Chondrocyte (in vitro differentiated cells): ENCODE results near the gene SNRPA1. TPM values are rescaled to one million over a fixed set of nuclear protein-coding genes. Genes with fewer than 3 reads are reported as not detected.

Experiments
- DNase-seq: peaks from one replicate; pipeline ENCODE4 v3.0.0; 2021; ENCODE audit warnings: mixed read lengths, low spot score
- H3K27ac Mint-ChIP-seq: one replicate; pipeline ENCODE4 v1.8.0; 2021; ENCODE audit warnings: mild to moderate bottlenecking, moderate library complexity, mixed read lengths; ENCODE audit not compliant: unreplicated experiment
- H3K27me3 Mint-ChIP-seq: 2 replicates; pipeline ENCODE4 v1.8.0; 2021; ENCODE audit warnings: low read depth, mixed read lengths
- H3K36me3 Mint-ChIP-seq: 2 replicates; pipeline ENCODE4 v1.8.0; 2021; ENCODE audit warnings: low read depth, mixed read lengths
- H3K4me1 Mint-ChIP-seq: 2 replicates; pipeline ENCODE4 v1.8.0; 2021; ENCODE audit warnings: low read depth, mild to moderate bottlenecking, mixed read lengths
- H3K4me3 Mint-ChIP-seq: one replicate; pipeline ENCODE4 v1.8.0; 2021; ENCODE audit warnings: mild to moderate bottlenecking, moderate library complexity, mixed read lengths; ENCODE audit not compliant: unreplicated experiment
- H3K9me3 Mint-ChIP-seq: 2 replicates; pipeline ENCODE4 v1.8.0; 2021; ENCODE audit warnings: low read depth, mixed read lengths
- total RNA-seq: library from RNA; stranded (reverse); gene quantifications from 3 replicates; pipeline ENCODE4 v1.2.1, GENCODE V29; 2021
- TF ChIP-seq, protein P1 (sequence below): fragments of 200-600 bp; sonication (generic); IDR thresholded peaks from 2 replicates; pipeline ENCODE4 v1.5.0; 2021; ENCODE audit warnings: antibody characterized with exemption, mild to moderate bottlenecking, moderate library complexity

The SNRPA1 gene
- total RNA-seq, 1 donor from 2014 or later: 35.7 TPM

DNA sequence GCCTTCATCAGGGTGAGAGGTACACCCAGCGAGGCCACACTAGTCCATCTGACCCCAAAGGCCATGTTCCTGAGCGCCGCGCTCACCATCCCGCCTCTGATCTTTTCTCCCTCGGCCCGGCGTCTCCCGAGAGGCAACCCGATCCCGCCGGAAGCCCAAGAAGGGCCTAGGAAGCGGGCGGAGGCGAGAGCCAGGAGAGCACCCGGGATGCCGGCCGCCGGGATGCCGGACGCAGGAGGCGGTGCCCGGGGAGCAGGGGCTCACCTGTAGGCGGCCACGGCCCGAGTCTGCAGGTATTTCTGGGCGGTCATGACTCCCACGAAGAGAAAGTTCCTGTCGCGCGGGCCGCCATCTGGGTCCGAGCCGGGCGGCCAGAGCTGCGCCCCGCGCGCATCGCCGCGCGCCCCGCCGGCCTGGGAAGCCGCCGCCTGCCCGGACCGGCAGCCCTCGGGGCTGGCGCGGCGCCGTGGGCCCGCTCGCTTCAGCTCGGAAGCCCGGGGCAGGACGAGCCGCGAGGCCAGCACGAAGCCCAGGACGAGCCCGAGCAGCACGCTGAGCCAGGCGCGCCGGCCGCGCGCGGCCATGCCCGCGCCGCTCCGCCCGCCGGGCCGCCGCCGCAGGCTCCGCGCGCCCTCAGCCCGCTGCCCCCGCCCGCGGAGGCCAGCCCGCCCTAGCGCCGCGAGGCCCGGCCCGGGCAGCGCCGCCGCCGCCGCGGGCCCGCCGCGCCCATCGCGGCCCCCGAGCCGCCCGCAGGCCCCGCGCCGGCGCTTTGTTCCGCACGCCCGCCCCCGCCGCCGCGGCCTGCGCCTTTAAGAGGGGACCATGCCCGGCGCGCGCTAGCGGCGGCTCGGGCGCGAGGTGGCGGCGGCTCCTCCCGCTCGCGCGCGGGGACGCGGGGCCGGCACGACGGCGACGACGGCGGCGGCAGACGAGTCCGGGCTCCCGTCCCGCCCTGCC lies 43.9 kb downstream of the SNRPA1 start:
- DNase-seq: no peak
- Mint-ChIP-seq H3K9me3 (no peaks in the 10 kb centered on the region), H3K4me3 (peak overlapping the region; percentile 88), H3K4me1 (peaks cover 52% of the 10 kb centered on the region), H3K36me3 (no peaks in the 10 kb centered on the region), H3K27me3 (no peaks in the 10 kb centered on the region), H3K27ac (peak overlapping the region; percentile 74)
- TF ChIP-seq, protein P1, sequence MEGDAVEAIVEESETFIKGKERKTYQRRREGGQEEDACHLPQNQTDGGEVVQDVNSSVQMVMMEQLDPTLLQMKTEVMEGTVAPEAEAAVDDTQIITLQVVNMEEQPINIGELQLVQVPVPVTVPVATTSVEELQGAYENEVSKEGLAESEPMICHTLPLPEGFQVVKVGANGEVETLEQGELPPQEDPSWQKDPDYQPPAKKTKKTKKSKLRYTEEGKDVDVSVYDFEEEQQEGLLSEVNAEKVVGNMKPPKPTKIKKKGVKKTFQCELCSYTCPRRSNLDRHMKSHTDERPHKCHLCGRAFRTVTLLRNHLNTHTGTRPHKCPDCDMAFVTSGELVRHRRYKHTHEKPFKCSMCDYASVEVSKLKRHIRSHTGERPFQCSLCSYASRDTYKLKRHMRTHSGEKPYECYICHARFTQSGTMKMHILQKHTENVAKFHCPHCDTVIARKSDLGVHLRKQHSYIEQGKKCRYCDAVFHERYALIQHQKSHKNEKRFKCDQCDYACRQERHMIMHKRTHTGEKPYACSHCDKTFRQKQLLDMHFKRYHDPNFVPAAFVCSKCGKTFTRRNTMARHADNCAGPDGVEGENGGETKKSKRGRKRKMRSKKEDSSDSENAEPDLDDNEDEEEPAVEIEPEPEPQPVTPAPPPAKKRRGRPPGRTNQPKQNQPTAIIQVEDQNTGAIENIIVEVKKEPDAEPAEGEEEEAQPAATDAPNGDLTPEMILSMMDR: no peak

- Mint-ChIP-seq H3K36me3 (no peaks in the 10 kb centered on the region), H3K4me1 (peaks cover 58% of the 10 kb centered on the region), H3K27ac (peak overlapping the region; percentile 72), H3K27me3 (no peaks in the 10 kb centered on the region), H3K4me3 (peak overlapping the region; percentile 88), H3K9me3 (no peaks in the 10 kb centered on the region)
- DNase-seq: no peak
- TF ChIP-seq, protein P1: no peak
Observed at GRCh38 chr15:101250341-101250831, 44.7 kb downstream of the SNRPA1 start.

GRCh38 chr15:101248274-101248673 lies 46.8 kb downstream of the SNRPA1 start:
- TF ChIP-seq, protein P1: no peak
- Mint-ChIP-seq H3K36me3 (no peaks in the 10 kb centered on the region), H3K27ac (no peak overlapping the region), H3K4me1 (peaks cover 78% of the 10 kb centered on the region), H3K9me3 (no peaks in the 10 kb centered on the region), H3K4me3 (no peak overlapping the region), H3K27me3 (no peaks in the 10 kb centered on the region)
- no peak for DNase-seq

- DNase-seq: no peak
- Mint-ChIP-seq H3K36me3 (no peaks in the 10 kb centered on the region), H3K27ac (no peak overlapping the region), H3K27me3 (no peaks in the 10 kb centered on the region), H3K4me1 (peaks cover 77% of the 10 kb centered on the region), H3K9me3 (no peaks in the 10 kb centered on the region), H3K4me3 (no peak overlapping the region)
- TF ChIP-seq, protein P1: no peak
Observed at GRCh38 chr15:101246824-101247745, 48.0 kb downstream of the SNRPA1 start.

- Mint-ChIP-seq H3K4me3 (no peak overlapping the region), H3K4me1 (peaks cover 80% of the 10 kb centered on the region), H3K27ac (no peak overlapping the region), H3K36me3 (no peaks in the 10 kb centered on the region), H3K27me3 (no peaks in the 10 kb centered on the region), H3K9me3 (no peaks in the 10 kb centered on the region)
- no peak for DNase-seq
- TF ChIP-seq, protein P1: no peak
Observed at GRCh38 chr15:101246391-101246790, 48.7 kb downstream of the SNRPA1 start.
